Measurements from ENCODE around the gene FIBCD1. TPM values are rescaled to one million over a fixed set of nuclear protein-coding genes. Genes with fewer than 3 reads are reported as not detected.
A peak's percentile ranks its signal among the peaks of the same experiment; 100 is the strongest.

Gene FIBCD1
- total and polyA plus RNA-seq, 9 of the 15 experiments (the other 6 are each of a cell fraction or from before 2014, with no cell fraction given), result 0.53 to 1.2 (median 0.95) TPM; not detected in 4

DNA sequence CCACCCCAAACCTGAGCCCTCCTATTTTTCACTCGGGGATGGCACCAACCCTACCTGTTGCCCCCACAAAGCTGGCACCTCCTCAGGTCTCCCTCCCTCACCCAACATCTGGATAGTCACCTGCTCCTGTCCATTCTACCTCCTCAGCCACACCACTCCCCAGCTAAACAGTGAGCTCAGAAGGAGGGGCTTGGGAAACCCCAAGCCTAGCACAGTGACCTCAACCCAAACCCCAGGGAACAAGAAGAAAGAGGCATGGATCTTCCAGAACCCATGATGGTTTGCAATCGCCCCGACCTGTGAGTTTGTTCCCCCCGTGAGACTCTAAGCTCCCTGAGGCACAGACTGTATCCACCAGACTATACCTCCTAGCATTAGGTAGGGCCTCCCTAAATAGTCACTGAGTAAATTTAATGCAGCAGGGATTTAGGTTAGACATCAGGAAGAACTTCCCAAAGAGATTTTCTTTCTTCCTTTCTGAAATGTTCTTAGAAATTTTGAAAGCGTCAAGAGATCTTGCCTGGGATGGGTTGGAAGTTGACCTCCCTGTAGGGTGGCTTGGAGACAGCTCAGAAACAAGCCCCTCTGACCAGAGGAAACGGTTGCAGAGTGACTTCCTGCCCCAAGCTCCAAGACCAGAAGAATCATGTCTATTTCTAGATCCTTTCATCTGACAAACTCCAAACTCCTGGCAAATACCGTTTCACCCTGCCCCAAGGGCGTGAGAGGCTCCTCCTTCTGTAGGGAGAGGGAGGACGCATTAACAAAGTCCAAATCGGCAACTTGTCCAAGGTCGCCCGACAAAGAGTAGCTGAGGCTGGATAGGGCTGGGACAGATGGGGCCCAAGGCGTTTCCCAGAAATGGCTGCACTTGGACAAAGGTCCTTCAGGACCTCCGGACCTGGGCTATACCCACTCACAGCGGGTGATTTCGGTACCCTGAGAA lies 4.1 kb downstream of the FIBCD1 start:
- no peak overlapping the region for H2AFZ ChIP-seq (ENCODE audit: low read depth, low read length)
- POLR2A ChIA-PET, result interaction anchor here (0.5 to 26.8 kb wide), 20 partner anchors 9 to 1238 kb away, joined by 3 to 582 read pairs (median 3); partner anchors contain the start of gene QRFP
- peaks cover 80% of the 10 kb centered on the region for H4K20me1 ChIP-seq (replicated peaks; ENCODE audit: control insufficient read depth, insufficient read depth, low read length)
- H3K4me2 ChIP-seq (ENCODE audit: insufficient read depth, low read length), result no peak overlapping the region
- H3K9me1 ChIP-seq (ENCODE audit: control insufficient read depth, insufficient read depth, low read length), result peaks cover 10% of the 10 kb centered on the region
- H3K79me2 ChIP-seq (ENCODE audit: control insufficient read depth, insufficient read depth, low read length), result no peaks in the 10 kb centered on the region
- no peak overlapping the region for H3K27ac ChIP-seq (ENCODE audit: extremely low read depth, low read depth, low read length)
- no peak overlapping the region for H3K4me3 ChIP-seq
- ATAC-seq (peak; percentile 2; the same call in 1 of the 3 replicates), FAIRE-seq (peak; percentile 63), DNase-seq (ENCODE audit: extremely low read depth in 1 of 4, low spot score in 3 of 4) (peak in 2 of 4 experiments; percentile 60 to 69)
- in situ Hi-C loops (cut with MboI) (no loop called here), intact Hi-C loops (cut with micrococcal nuclease) (no loop called here)
- H3K4me1 ChIP-seq (replicated peaks in 1 of 2; ENCODE audit: control insufficient read depth in 2 of 2, insufficient read depth in 2 of 2, low read length in 2 of 2), result peaks cover 0 to 48% of the 10 kb centered on the region in 2 experiments; a peak in 3 of 5 replicates
- CTCF ChIA-PET (ENCODE audit: low intra/inter-chr PET ratio), result interaction anchor here (0.6 kb wide), 1 partner anchor 51 kb away, joined by 3 read pairs; no protein-coding TSS in a partner anchor
- H3K9me3 ChIP-seq (replicated peaks; ENCODE audit: control insufficient read depth, insufficient read depth, low read depth, low read length), result no peaks in the 10 kb centered on the region
- 2% methylated on average over 16 of the region's 16 CpGs for WGBS (ENCODE audit: insufficient coverage, low coverage, missing lambda C conversion rate)
- H3K27me3 ChIP-seq (ENCODE audit: control insufficient read depth in 2 of 2, insufficient read depth in 2 of 2, low read length in 2 of 2), result peaks cover 86 to 95% of the 10 kb centered on the region in 2 experiments
- H3K36me3 ChIP-seq (ENCODE audit: control insufficient read depth, insufficient read depth, low read length), result no peaks in the 10 kb centered on the region
- BruUV-seq (replicated peaks), result no TSS peak
- H3K9ac ChIP-seq (ENCODE audit: insufficient read depth in 1 of 2, low read depth in 2 of 2, low read length in 2 of 2), result peak overlapping the region in 1 of 2 experiments; percentile 3; a peak in 1 of 4 replicates
- TF ChIP-seq ARID1B (IDR thresholded peaks at IDR 0.05) (no peak), ZFPM2 (CRISPR knock-in tag; IDR thresholded peaks at IDR 0.05) (no peak), PYGO2 (tag; IDR thresholded peaks at IDR 0.05) (no peak)
- TF ChIP-seq, protein P1, sequence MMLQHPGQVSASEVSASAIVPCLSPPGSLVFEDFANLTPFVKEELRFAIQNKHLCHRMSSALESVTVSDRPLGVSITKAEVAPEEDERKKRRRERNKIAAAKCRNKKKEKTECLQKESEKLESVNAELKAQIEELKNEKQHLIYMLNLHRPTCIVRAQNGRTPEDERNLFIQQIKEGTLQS (IDR thresholded peaks at IDR 0.05), result no peak
- TF ChIP-seq, protein P1 (CRISPR knock-in tag; conservative IDR thresholded peaks at IDR 0.05), result peak; percentile 41; the same call in 1 of the 2 replicates
- TF ChIP-seq, protein P2, sequence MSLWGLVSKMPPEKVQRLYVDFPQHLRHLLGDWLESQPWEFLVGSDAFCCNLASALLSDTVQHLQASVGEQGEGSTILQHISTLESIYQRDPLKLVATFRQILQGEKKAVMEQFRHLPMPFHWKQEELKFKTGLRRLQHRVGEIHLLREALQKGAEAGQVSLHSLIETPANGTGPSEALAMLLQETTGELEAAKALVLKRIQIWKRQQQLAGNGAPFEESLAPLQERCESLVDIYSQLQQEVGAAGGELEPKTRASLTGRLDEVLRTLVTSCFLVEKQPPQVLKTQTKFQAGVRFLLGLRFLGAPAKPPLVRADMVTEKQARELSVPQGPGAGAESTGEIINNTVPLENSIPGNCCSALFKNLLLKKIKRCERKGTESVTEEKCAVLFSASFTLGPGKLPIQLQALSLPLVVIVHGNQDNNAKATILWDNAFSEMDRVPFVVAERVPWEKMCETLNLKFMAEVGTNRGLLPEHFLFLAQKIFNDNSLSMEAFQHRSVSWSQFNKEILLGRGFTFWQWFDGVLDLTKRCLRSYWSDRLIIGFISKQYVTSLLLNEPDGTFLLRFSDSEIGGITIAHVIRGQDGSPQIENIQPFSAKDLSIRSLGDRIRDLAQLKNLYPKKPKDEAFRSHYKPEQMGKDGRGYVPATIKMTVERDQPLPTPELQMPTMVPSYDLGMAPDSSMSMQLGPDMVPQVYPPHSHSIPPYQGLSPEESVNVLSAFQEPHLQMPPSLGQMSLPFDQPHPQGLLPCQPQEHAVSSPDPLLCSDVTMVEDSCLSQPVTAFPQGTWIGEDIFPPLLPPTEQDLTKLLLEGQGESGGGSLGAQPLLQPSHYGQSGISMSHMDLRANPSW (CRISPR knock-in tag; IDR thresholded peaks at IDR 0.05), result peak; percentile 88; the same call in 1 of the 2 replicates
- TF ChIP-seq, protein P3, sequence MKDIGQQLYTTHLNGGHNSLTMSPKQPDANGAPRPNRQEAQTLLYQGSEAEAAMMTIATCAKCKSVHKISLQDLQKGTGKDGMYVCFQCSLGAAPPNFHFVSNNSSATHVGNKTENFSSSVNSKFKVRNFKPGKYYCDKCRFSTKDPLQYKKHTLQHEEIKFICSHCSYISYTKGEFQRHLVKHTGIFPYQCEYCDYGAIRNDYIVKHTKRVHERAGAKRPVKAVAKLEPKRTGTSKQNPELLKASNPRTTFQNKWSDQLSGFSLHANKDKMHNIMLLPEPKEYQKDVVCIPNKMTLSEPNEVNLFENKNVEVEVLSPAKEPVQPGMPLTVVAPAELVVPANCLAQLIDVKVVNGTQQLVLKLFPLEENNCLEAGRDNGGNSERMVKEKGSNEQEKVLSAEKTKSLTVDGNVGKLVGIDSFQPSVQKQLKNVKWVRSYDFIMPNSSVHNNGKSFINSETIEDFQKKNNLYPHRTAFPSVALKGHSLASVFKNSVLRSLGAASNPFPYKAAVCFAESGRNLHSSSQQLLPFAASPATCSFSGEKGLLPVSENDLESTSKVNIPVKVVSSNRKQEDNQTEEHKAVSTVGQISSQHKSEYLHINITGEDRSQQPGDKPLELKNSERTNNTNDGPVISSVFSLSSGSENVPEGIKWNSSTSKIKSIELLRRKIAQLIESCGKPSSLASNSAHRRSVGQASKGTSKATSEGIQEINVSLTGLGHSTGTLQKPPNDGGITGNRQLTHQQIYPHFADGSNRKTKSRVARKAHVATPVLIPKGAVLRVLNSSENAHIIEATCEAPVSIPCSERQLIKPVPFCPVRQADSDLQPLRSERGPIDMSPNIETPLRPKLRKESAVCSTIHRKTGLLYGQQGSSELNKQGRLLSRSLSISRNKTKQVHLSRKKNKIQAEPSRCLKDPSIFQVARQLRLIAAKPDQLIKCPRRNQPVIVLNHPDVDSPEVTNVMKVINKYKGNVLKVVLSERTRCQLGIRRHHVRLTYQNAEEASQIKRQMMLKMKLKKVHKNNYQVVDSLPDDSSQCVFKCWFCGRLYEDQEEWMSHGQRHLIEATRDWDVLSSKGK (CRISPR knock-in tag; IDR thresholded peaks at IDR 0.05), result no peak
- TF ChIP-seq, protein P4, sequence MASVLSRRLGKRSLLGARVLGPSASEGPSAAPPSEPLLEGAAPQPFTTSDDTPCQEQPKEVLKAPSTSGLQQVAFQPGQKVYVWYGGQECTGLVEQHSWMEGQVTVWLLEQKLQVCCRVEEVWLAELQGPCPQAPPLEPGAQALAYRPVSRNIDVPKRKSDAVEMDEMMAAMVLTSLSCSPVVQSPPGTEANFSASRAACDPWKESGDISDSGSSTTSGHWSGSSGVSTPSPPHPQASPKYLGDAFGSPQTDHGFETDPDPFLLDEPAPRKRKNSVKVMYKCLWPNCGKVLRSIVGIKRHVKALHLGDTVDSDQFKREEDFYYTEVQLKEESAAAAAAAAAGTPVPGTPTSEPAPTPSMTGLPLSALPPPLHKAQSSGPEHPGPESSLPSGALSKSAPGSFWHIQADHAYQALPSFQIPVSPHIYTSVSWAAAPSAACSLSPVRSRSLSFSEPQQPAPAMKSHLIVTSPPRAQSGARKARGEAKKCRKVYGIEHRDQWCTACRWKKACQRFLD (CRISPR knock-in tag; IDR thresholded peaks at IDR 0.05), result no peak
- TF ChIP-seq, protein P5, sequence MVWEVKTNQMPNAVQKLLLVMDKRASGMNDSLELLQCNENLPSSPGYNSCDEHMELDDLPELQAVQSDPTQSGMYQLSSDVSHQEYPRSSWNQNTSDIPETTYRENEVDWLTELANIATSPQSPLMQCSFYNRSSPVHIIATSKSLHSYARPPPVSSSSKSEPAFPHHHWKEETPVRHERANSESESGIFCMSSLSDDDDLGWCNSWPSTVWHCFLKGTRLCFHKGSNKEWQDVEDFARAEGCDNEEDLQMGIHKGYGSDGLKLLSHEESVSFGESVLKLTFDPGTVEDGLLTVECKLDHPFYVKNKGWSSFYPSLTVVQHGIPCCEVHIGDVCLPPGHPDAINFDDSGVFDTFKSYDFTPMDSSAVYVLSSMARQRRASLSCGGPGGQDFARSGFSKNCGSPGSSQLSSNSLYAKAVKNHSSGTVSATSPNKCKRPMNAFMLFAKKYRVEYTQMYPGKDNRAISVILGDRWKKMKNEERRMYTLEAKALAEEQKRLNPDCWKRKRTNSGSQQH (CRISPR knock-in tag; IDR thresholded peaks at IDR 0.05), result no peak

Measured in K562 (cell line).